ENCODE results near the gene AMFR. TPM values are rescaled to one million over a fixed set of nuclear protein-coding genes. Genes with fewer than 3 reads are reported as not detected.

Gene AMFR
- total and polyA plus RNA-seq, 2 of the 13 experiments (the other 11 are each of a cell fraction or from before 2014, with no cell fraction given) = 52.9 to 108 TPM

GRCh38 chr16:56414366-56414765 is 11.0 kb downstream of the AMFR start:
- no peak overlapping the region for H3K27ac ChIP-seq (ENCODE audit: extremely low read length, insufficient read depth, low read length)
- ChIA-PET POLR2A (interaction anchor here (1.3 kb wide), 1 partner anchor 10 kb away, joined by 3 read pairs; no protein-coding TSS in a partner anchor), CTCF (ENCODE audit: low intra/inter-chr PET ratio, low total read pairs) (no interaction called here)
- H3K79me2 ChIP-seq (ENCODE audit: insufficient read depth, low read length) = peaks cover 51% of the 10 kb centered on the region
- no TSS peak for BruUV-seq (replicated peaks)
- TF ChIP-seq ZBTB25 (CRISPR knock-in tag; IDR thresholded peaks at IDR 0.05) = no peak
- TF ChIP-seq ZNF567 (CRISPR knock-in tag; IDR thresholded peaks at IDR 0.05; ENCODE audit: borderline replicate concordance) = no peak
- peaks cover 9 to 47% of the 10 kb centered on the region in 2 experiments for H3K36me3 ChIP-seq (replicated peaks in 1 of 2; ENCODE audit: control insufficient read depth in 1 of 2, insufficient read depth in 2 of 2, low read length in 2 of 2)
- 98% methylated on average over 5 of the region's 5 CpGs for WGBS (ENCODE audit: low lambda C conversion rate)
- no peaks in the 10 kb centered on the region for H3K9me3 ChIP-seq (ENCODE audit: low read length)
- ATAC-seq (no peak), FAIRE-seq (no peak), DNase-seq (ENCODE audit: low spot score) (no peak)
- intact Hi-C loops (cut with micrococcal nuclease; ENCODE audit: unreplicated experiment) = no loop called here
- H4K20me1 ChIP-seq (ENCODE audit: insufficient read depth, low read length) = no peaks in the 10 kb centered on the region
- in situ Hi-C loops (cut with HindIII; ENCODE audit: extremely low pct_ligation_motif_present, low pct_unique_long_range_greater_than_20kb) = no loop called here
- H3K9ac ChIP-seq (ENCODE audit: insufficient read depth, low read depth, low read length) = no peak overlapping the region
- H3K4me2 ChIP-seq (ENCODE audit: low read depth, low read length) = no peak overlapping the region
- H3K4me1 ChIP-seq (ENCODE audit: insufficient read depth, low read length) = peaks cover 18% of the 10 kb centered on the region
- H3K27me3 ChIP-seq (ENCODE audit: control insufficient read depth in 1 of 2, insufficient read depth in 2 of 2, low read length in 2 of 2) = no peaks in the 10 kb centered on the region
- H3K4me3 ChIP-seq (replicated peaks in 1 of 3; ENCODE audit: insufficient read depth in 1 of 3, low read depth in 2 of 3, low read length in 3 of 3) = no peak overlapping the region
- no peak overlapping the region for H2AFZ ChIP-seq (ENCODE audit: low read length)

GRCh38 chr16:56413381-56413780 is 12.0 kb downstream of the AMFR start:
- intact Hi-C loops (cut with micrococcal nuclease; ENCODE audit: unreplicated experiment) (no loop called here), in situ Hi-C loops (cut with HindIII; ENCODE audit: extremely low pct_ligation_motif_present, low pct_unique_long_range_greater_than_20kb) (no loop called here)
- no peak for FAIRE-seq
- no peak for DNase-seq (ENCODE audit: low spot score)
- Histone ChIP-seq H3K27ac (ENCODE audit: extremely low read length, insufficient read depth, low read length) (no peak overlapping the region), H3K79me2 (ENCODE audit: insufficient read depth, low read length) (peaks cover 42% of the 10 kb centered on the region), H4K20me1 (ENCODE audit: insufficient read depth, low read length) (no peaks in the 10 kb centered on the region), H3K4me3 (replicated peaks in 1 of 3; ENCODE audit: insufficient read depth in 1 of 3, low read depth in 2 of 3, low read length in 3 of 3) (no peak overlapping the region), H2AFZ (ENCODE audit: low read length) (no peak overlapping the region), H3K4me2 (ENCODE audit: low read depth, low read length) (no peak overlapping the region), H3K27me3 (ENCODE audit: control insufficient read depth in 1 of 2, insufficient read depth in 2 of 2, low read length in 2 of 2) (no peaks in the 10 kb centered on the region), H3K36me3 (replicated peaks in 1 of 2; ENCODE audit: control insufficient read depth in 1 of 2, insufficient read depth in 2 of 2, low read length in 2 of 2) (peaks cover 11 to 55% of the 10 kb centered on the region in 2 experiments), H3K9me3 (ENCODE audit: low read length) (no peaks in the 10 kb centered on the region), H3K4me1 (ENCODE audit: insufficient read depth, low read length) (peaks cover 28% of the 10 kb centered on the region), H3K9ac (ENCODE audit: insufficient read depth, low read depth, low read length) (no peak overlapping the region)
- ATAC-seq = no peak
- CTCF ChIA-PET (ENCODE audit: low intra/inter-chr PET ratio, low total read pairs) = no interaction called here
- no peak for TF ChIP-seq SIX1 (CRISPR knock-in tag; IDR thresholded peaks at IDR 0.05; ENCODE audit: borderline replicate concordance)
- TF ChIP-seq ZNF558 (CRISPR knock-in tag; IDR thresholded peaks at IDR 0.05; ENCODE audit: borderline replicate concordance) = no peak
- TF ChIP-seq PRDM10 (CRISPR knock-in tag; IDR thresholded peaks at IDR 0.05; ENCODE audit: low read depth) = no peak
- no peak for TF ChIP-seq AGO1 (IDR thresholded peaks at IDR 0.05; ENCODE audit: low read depth, low read length, poor library complexity, severe bottlenecking)
- no peak for TF ChIP-seq REST (IDR thresholded peaks at IDR 0.05; ENCODE audit: borderline replicate concordance in 1 of 2, low read depth in 1 of 2, low read length in 2 of 2)
- WGBS (ENCODE audit: low lambda C conversion rate) = 89% methylated on average over 5 of the region's 5 CpGs
- no TSS peak for BruUV-seq (replicated peaks)
- POLR2A ChIA-PET = interaction anchor here (1.3 kb wide), 1 partner anchor 11 kb away, joined by 3 read pairs; no protein-coding TSS in a partner anchor
